Fibroblast of lung (primary cell): ENCODE data around the gene TBC1D5. TPM values are rescaled to one million over a fixed set of nuclear protein-coding genes. Genes with fewer than 3 reads are reported as not detected.
"Not testable (repeated sequence)": the region's sequence is repeated elsewhere in the genome, so short reads cannot be mapped to it uniquely, and the experiment has no call there.

Experiments
- DNase-seq, 2 donors: peaks; one replicate each; pipeline versions ENCODE4 v3.0.0 to v3.0.0-alpha.2; 2010; ENCODE audit warnings: low read depth in 2 of 2
- H2AFZ ChIP-seq: 2 replicates; pipeline ENCODE4 v1.5.1; 2012; ENCODE audit warnings: low read length, control low read depth, inconsistent platforms
- H3K27ac ChIP-seq: 2 replicates; pipeline ENCODE4 v1.5.1; 2011; ENCODE audit warnings: low read length, control low read depth; ENCODE audit not compliant: insufficient read depth
- H3K27me3 ChIP-seq: 2 replicates; pipeline ENCODE4 v1.5.1; 2011; ENCODE audit warnings: mild to moderate bottlenecking, low read length; ENCODE audit not compliant: control insufficient read depth, insufficient read depth
- H3K36me3 ChIP-seq: 2 replicates; pipeline ENCODE4 v1.5.1; 2011; ENCODE audit warnings: low read length; ENCODE audit not compliant: control insufficient read depth, insufficient read depth
- H3K4me1 ChIP-seq: 2 replicates; pipeline ENCODE4 v1.5.1; 2011; ENCODE audit warnings: low read length; ENCODE audit not compliant: control insufficient read depth, insufficient read depth; ENCODE audit errors: extremely low read depth
- H3K4me2 ChIP-seq: 2 replicates; pipeline ENCODE4 v1.5.1; 2011; ENCODE audit warnings: low read length, control low read depth; ENCODE audit not compliant: insufficient read depth; ENCODE audit errors: extremely low read depth
- H3K4me3 ChIP-seq, 4 experiments: fragments of 200-600 bp in 1 of 4; sonication (generic) in 1 of 4; replicated peaks in 1 of 4; 2 replicates each; pipeline ENCODE4 v1.5.1; 2011 to 2016; ENCODE audit warnings: low read length in 4 of 4, low read depth in 3 of 4, mild to moderate bottlenecking in 3 of 4, control low read depth in 2 of 4, inconsistent platforms in 1 of 4, mixed read lengths in 1 of 4; ENCODE audit not compliant: insufficient read depth in 1 of 4; ENCODE audit errors: control extremely low read depth in 1 of 4
- H3K79me2 ChIP-seq: 2 replicates; pipeline ENCODE4 v1.5.1; 2012; ENCODE audit warnings: mild to moderate bottlenecking, low read length, inconsistent platforms; ENCODE audit not compliant: control insufficient read depth, insufficient read depth
- H3K9ac ChIP-seq: 2 replicates; pipeline ENCODE4 v1.5.1; 2011; ENCODE audit warnings: mild to moderate bottlenecking, low read length, control low read depth; ENCODE audit not compliant: insufficient read depth
- H3K9me3 ChIP-seq: 2 replicates; pipeline ENCODE4 v1.5.1; 2012; ENCODE audit warnings: low read depth, low read length; ENCODE audit not compliant: control insufficient read depth, insufficient read depth
- H4K20me1 ChIP-seq: 2 replicates; pipeline ENCODE4 v1.5.1; 2011; ENCODE audit warnings: low read length; ENCODE audit not compliant: control insufficient read depth, insufficient read depth; ENCODE audit errors: extremely low read depth
- EZH2 ChIP-seq: IDR thresholded peaks from 2 replicates; pipeline ENCODE4 v1.5.1; 2012; ENCODE audit warnings: low read length, control low read depth, mild to moderate bottlenecking; ENCODE audit errors: missing control alignments
- polyA plus RNA-seq, 2 donors: library from polyadenylated mRNA; depleted of rRNA in 1 of 2; stranded (reverse) in 1 of 2; unstranded in 1 of 2; fragments of >200 nt; gene quantifications; 2 replicates each; pipeline ENCODE4 v1.2.1, GENCODE V29; 2011 to 2012; ENCODE audit warnings: missing spikeins in 1 of 2
- total RNA-seq: library from RNA; depleted of rRNA; stranded (reverse); fragments of >200 nt; gene quantifications from 2 replicates; pipeline ENCODE4 v1.2.1, GENCODE V29; 2014
- TF ChIP-seq, protein P1 (sequence below), 2 donors: IDR thresholded peaks in 1 of 2; conservative IDR thresholded peaks in 1 of 2; 1 replicate in 1 of 2; 2 replicates in 1 of 2; pipeline ENCODE4 v1.5.1; 2011 to 2012; ENCODE audit warnings: low read length in 2 of 2, control low read depth in 1 of 2, inconsistent platforms in 1 of 2, low read depth in 1 of 2, mild to moderate bottlenecking in 1 of 2

The TBC1D5 gene
- total and polyA plus RNA-seq, 2 donors (not counting 1 experiment from before 2014, with no cell fraction given) = 43.6 to 129 TPM

DNA sequence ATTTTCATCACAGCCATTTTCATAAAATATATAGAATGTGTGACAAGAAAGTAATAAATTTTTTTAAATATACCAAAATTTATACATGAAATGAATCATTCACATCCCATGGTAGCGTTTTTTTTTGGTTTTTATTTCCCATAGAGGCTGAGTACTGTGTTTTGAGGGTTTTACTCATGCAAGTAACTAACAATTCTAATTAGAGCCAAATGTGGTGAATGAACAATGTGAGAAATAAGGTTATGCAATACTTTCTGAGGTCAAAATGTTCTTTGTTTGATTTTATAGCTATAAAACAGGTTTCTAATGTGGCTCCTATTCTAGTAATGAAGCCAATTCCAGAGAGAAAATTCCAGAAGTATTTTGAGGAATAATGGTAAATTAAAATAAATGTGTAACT is 386.8 kb downstream of the TBC1D5 start:
- Histone ChIP-seq H3K27ac (no peak overlapping the region), H3K4me2 (no peak overlapping the region), H3K4me1 (no peaks in the 10 kb centered on the region), H3K4me3 (no peak overlapping the region), H3K36me3 (no peaks in the 10 kb centered on the region), H3K9me3 (no peaks in the 10 kb centered on the region), H3K27me3 (no peaks in the 10 kb centered on the region), H4K20me1 (no peaks in the 10 kb centered on the region), H3K79me2 (no peaks in the 10 kb centered on the region), H3K9ac (no peak overlapping the region), H2AFZ (no peak overlapping the region)
- TF ChIP-seq, protein P1, sequence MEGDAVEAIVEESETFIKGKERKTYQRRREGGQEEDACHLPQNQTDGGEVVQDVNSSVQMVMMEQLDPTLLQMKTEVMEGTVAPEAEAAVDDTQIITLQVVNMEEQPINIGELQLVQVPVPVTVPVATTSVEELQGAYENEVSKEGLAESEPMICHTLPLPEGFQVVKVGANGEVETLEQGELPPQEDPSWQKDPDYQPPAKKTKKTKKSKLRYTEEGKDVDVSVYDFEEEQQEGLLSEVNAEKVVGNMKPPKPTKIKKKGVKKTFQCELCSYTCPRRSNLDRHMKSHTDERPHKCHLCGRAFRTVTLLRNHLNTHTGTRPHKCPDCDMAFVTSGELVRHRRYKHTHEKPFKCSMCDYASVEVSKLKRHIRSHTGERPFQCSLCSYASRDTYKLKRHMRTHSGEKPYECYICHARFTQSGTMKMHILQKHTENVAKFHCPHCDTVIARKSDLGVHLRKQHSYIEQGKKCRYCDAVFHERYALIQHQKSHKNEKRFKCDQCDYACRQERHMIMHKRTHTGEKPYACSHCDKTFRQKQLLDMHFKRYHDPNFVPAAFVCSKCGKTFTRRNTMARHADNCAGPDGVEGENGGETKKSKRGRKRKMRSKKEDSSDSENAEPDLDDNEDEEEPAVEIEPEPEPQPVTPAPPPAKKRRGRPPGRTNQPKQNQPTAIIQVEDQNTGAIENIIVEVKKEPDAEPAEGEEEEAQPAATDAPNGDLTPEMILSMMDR (conservative IDR thresholded peaks at IDR 0.05 in 1 of 2, IDR thresholded peaks at IDR 0.05 in 1 of 2; ENCODE audit: low read depth in 1 of 2, low read length in 2 of 2) = no peak
- no peak for TF ChIP-seq EZH2
- DNase-seq = peak in 1 of 2 donors; percentile 16

DNA sequence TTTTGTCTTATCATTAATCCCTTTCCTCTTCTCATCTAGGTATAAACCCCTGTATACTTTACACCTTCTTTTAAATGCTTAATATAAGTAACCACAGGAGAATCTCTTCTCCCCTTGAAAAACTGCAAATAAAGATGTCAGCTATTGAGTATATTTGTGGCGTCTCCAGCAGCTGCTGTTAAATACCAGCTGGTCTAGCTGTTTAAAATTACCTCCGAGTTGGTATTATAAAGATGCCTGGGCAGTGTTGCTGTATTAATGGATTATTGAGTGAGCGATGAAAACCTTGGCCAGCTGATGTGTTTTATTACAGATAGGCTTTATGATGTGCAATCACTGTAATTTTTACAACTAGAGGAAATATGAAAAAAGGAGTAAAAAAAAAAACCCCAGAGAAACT is 388.1 kb downstream of the TBC1D5 start:
- no peak overlapping the region for H2AFZ ChIP-seq
- H3K79me2 ChIP-seq = no peaks in the 10 kb centered on the region
- TF ChIP-seq, protein P1 (conservative IDR thresholded peaks at IDR 0.05 in 1 of 2, IDR thresholded peaks at IDR 0.05 in 1 of 2; ENCODE audit: low read depth in 1 of 2, low read length in 2 of 2) = no peak
- no peak for TF ChIP-seq EZH2
- no peaks in the 10 kb centered on the region for H3K4me1 ChIP-seq
- no peaks in the 10 kb centered on the region for H3K9me3 ChIP-seq
- no peak for DNase-seq
- H3K27me3 ChIP-seq = no peaks in the 10 kb centered on the region
- no peak overlapping the region for H3K27ac ChIP-seq
- no peak overlapping the region for H3K4me3 ChIP-seq
- no peak overlapping the region for H3K4me2 ChIP-seq
- no peak overlapping the region for H3K9ac ChIP-seq
- H3K36me3 ChIP-seq = no peaks in the 10 kb centered on the region
- no peaks in the 10 kb centered on the region for H4K20me1 ChIP-seq

DNA sequence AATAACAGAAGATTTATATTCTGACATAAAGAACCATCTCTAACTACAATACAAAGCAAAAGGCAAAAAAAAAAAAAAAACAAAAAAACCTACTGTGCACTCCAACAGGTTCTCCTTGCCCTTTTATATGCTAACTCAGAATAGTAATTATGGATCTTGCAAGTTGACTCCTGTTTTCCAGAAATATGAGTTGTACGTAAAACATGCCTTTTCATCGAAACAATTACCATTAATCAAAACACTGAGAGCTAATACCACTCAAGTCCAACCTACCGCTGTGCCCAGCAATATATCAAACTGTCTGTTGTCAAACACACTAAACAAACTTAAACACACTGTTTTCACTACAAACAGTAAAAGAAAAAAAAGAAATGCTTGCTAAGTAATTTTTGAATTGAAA is 389.8 kb downstream of the TBC1D5 start:
- TF ChIP-seq, protein P1 (conservative IDR thresholded peaks at IDR 0.05 in 1 of 2, IDR thresholded peaks at IDR 0.05 in 1 of 2; ENCODE audit: low read depth in 1 of 2, low read length in 2 of 2) = no peak
- TF ChIP-seq EZH2 = no peak
- Histone ChIP-seq H3K4me3 (no peak overlapping the region), H3K4me2 (no peak overlapping the region), H3K9me3 (no peaks in the 10 kb centered on the region), H3K9ac (no peak overlapping the region), H4K20me1 (no peaks in the 10 kb centered on the region), H3K27ac (no peak overlapping the region), H3K4me1 (no peaks in the 10 kb centered on the region), H3K79me2 (no peaks in the 10 kb centered on the region), H3K36me3 (no peaks in the 10 kb centered on the region), H2AFZ (no peak overlapping the region), H3K27me3 (no peaks in the 10 kb centered on the region)
- no peak for DNase-seq

DNA sequence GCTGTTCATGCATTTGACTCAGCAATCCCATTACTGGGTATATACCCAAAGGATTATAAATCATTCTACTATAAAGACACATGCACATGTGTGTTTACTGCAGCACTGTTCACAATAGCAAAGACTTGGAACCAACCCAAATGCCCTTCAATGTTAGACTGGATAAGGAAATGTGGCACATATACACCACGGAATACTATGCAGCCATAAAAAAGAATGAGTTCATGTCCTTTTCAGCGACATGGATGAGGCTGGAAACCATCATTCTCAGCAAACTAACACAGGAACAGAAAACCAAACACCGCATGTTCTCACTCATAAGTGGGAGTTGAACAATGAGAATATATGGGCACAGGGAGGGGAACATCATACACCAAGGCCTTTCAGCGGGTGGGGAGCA is 391.2 kb downstream of the TBC1D5 start:
- not testable (repeated sequence) for H3K4me2 ChIP-seq, H3K79me2 ChIP-seq, H3K27ac ChIP-seq, H2AFZ ChIP-seq, DNase-seq, H3K4me1 ChIP-seq, H3K36me3 ChIP-seq, H3K9ac ChIP-seq, H3K4me3 ChIP-seq, H3K27me3 ChIP-seq, H4K20me1 ChIP-seq, H3K9me3 ChIP-seq
